Measurements from ENCODE around the gene PITRM1.

DNA sequence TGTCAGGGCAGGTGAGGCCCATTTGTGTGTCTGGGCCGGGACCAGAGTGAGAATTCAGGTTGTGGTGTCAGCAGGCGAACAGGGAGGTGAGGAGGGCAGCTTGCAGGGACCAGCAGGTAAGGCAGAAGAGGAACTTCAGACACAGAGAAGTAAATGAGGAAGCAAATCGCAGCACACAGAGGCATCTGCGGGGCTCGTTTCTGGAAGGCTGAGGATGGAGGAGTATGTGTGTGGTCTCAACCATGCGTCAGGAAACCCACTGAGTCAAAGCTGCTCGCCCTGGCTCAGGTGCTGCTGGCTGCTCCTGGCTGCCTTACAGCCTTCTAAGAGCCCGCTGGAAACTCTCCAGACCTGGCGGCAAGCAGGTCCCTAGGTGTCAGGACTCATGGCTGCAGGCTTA is 26.9 kb upstream of the PITRM1 start:
- TF ChIP-seq EZH2 (IDR thresholded peaks at IDR 0.05; ENCODE audit: borderline replicate concordance, low read depth, low read length, severe bottlenecking), result no peak
- TF ChIP-seq, protein P1, sequence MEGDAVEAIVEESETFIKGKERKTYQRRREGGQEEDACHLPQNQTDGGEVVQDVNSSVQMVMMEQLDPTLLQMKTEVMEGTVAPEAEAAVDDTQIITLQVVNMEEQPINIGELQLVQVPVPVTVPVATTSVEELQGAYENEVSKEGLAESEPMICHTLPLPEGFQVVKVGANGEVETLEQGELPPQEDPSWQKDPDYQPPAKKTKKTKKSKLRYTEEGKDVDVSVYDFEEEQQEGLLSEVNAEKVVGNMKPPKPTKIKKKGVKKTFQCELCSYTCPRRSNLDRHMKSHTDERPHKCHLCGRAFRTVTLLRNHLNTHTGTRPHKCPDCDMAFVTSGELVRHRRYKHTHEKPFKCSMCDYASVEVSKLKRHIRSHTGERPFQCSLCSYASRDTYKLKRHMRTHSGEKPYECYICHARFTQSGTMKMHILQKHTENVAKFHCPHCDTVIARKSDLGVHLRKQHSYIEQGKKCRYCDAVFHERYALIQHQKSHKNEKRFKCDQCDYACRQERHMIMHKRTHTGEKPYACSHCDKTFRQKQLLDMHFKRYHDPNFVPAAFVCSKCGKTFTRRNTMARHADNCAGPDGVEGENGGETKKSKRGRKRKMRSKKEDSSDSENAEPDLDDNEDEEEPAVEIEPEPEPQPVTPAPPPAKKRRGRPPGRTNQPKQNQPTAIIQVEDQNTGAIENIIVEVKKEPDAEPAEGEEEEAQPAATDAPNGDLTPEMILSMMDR (IDR thresholded peaks at IDR 0.05; ENCODE audit: extremely low read depth in 1 of 2, insufficient read depth in 1 of 2, low read depth in 1 of 2, low read length in 2 of 2), result no peak
- TF ChIP-seq POLR2A (IDR thresholded peaks at IDR 0.05; ENCODE audit: low read depth, low read length), result no peak
- TF ChIP-seq POLR2AphosphoS5 (IDR thresholded peaks at IDR 0.05; ENCODE audit: insufficient read depth, low read depth, low read length), result no peak
- TF ChIP-seq, protein P2, sequence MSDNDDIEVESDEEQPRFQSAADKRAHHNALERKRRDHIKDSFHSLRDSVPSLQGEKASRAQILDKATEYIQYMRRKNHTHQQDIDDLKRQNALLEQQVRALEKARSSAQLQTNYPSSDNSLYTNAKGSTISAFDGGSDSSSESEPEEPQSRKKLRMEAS (IDR thresholded peaks at IDR 0.05; ENCODE audit: insufficient read depth, insufficient read length), result no peak
- TF ChIP-seq GATA2 (IDR thresholded peaks at IDR 0.05; ENCODE audit: insufficient read depth, insufficient read length, low read depth, low read length), result no peak

Measured in endothelial cell of umbilical vein (primary cell).